WTC11 (cell line): Measurements from ENCODE around the gene UCHL3. TPM values are rescaled to one million over a fixed set of nuclear protein-coding genes. Genes with fewer than 3 reads are reported as not detected.

Source experiments
- ATAC-seq: fragments of 200-7000 bp; cut with Tn5 transposase; 2 replicates; pipeline ENCODE4 v1.10.0; 2021; ENCODE audit warnings: mild to moderate bottlenecking, moderate library complexity
- CTCF ChIA-PET: fragments of 300-600 bp; sonication (Branson Sonifier 250); formaldehyde crosslinking; loops from one replicate; lab custom pipeline; 2021; ENCODE audit warnings: antibody characterized with exemption; lab: Charles Lee
- POLR2A ChIA-PET: fragments of 350-600 bp; sonication (Branson Sonifier 250); formaldehyde crosslinking; loops from one replicate; lab custom pipeline; 2021; ENCODE audit warnings: antibody characterized with exemption; lab: Charles Lee
- DNase-seq: peaks from one replicate; pipeline ENCODE4 v3.0.0; 2021; ENCODE audit warnings: low spot score
- H3K27ac Mint-ChIP-seq: 2 replicates; pipeline ENCODE4 v1.8.0; 2021; ENCODE audit warnings: mixed read lengths
- H3K27me3 Mint-ChIP-seq: 2 replicates; pipeline ENCODE4 v1.8.0; 2021; ENCODE audit warnings: low read depth, mild to moderate bottlenecking, moderate library complexity, mixed read lengths
- H3K36me3 Mint-ChIP-seq: 2 replicates; pipeline ENCODE4 v1.8.0; 2021; ENCODE audit warnings: mixed read lengths
- H3K4me1 Mint-ChIP-seq: 2 replicates; pipeline ENCODE4 v1.8.0; 2022; ENCODE audit warnings: mixed read lengths
- H3K4me3 Mint-ChIP-seq: 2 replicates; pipeline ENCODE4 v1.8.0; 2021; ENCODE audit warnings: mild to moderate bottlenecking, moderate library complexity, mixed read lengths
- H3K9me3 Mint-ChIP-seq: 2 replicates; pipeline ENCODE4 v1.8.0; 2021; ENCODE audit warnings: mixed read lengths
- EMX1 ChIP-seq: fragments of 250-450 bp; sonication (Bioruptor Pico); IDR thresholded peaks from 2 replicates; pipeline ENCODE4 v1.8.0; 2021; ENCODE audit warnings: mild to moderate bottlenecking
- ESRRA ChIP-seq: sonication (generic); formaldehyde crosslinking; IDR thresholded peaks from 2 replicates; pipeline ENCODE4 v1.8.1; 2022; ENCODE audit warnings: mild to moderate bottlenecking, missing genetic modification reagents, borderline replicate concordance
- FOXP1 ChIP-seq: sonication (generic); formaldehyde crosslinking; IDR thresholded peaks from 2 replicates; pipeline ENCODE4 v1.8.0; 2022; ENCODE audit warnings: missing genetic modification reagents, mild to moderate bottlenecking, moderate library complexity, borderline replicate concordance
- GABPB1 ChIP-seq: sonication (generic); formaldehyde crosslinking; IDR thresholded peaks from 2 replicates; pipeline ENCODE4 v1.8.1; 2023; ENCODE audit warnings: mild to moderate bottlenecking, missing genetic modification reagents
- NR3C1 ChIP-seq: sonication (generic); formaldehyde crosslinking; conservative IDR thresholded peaks from 2 replicates; pipeline ENCODE4 v1.8.1; 2023; ENCODE audit warnings: low read depth, mild to moderate bottlenecking, missing genetic modification reagents
- TCF7 ChIP-seq: sonication (generic); formaldehyde crosslinking; IDR thresholded peaks from 2 replicates; pipeline ENCODE4 v1.8.0; 2022; ENCODE audit warnings: mild to moderate bottlenecking, low read depth, missing genetic modification reagents, moderate library complexity
- TEAD1 ChIP-seq: sonication (generic); formaldehyde crosslinking; IDR thresholded peaks from 2 replicates; pipeline ENCODE4 v1.8.0; 2022; ENCODE audit warnings: mild to moderate bottlenecking, missing genetic modification reagents
- TP53 ChIP-seq: sonication (generic); formaldehyde crosslinking; IDR thresholded peaks from 2 replicates; pipeline ENCODE4 v1.8.1; 2023; ENCODE audit warnings: mild to moderate bottlenecking, missing genetic modification reagents
- ZNF138 ChIP-seq: sonication (generic); formaldehyde crosslinking; conservative IDR thresholded peaks from 2 replicates; pipeline ENCODE4 v1.8.1; 2022; ENCODE audit warnings: mild to moderate bottlenecking, moderate library complexity, missing genetic modification reagents
- ZNF416 ChIP-seq: fragments of 250-450 bp; sonication (Bioruptor Pico); IDR thresholded peaks from 2 replicates; pipeline ENCODE4 v1.9.0; 2021; ENCODE audit warnings: mild to moderate bottlenecking, inconsistent platforms
- total RNA-seq: library from RNA; stranded (reverse); gene quantifications from 3 replicates; pipeline ENCODE4 v1.2.3, GENCODE V29; 2021
- TF ChIP-seq, protein P1 (sequence below): sonication (generic); formaldehyde crosslinking; IDR thresholded peaks from 2 replicates; pipeline ENCODE4 v1.8.1; 2022; ENCODE audit warnings: mild to moderate bottlenecking, missing genetic modification reagents, moderate library complexity, borderline replicate concordance
- TF ChIP-seq, protein P2 (sequence below): fragments of 250-450 bp; sonication (Bioruptor Pico); IDR thresholded peaks from 2 replicates; pipeline ENCODE4 v1.8.0; 2021; ENCODE audit warnings: mild to moderate bottlenecking
- TF ChIP-seq, protein P3 (sequence below): fragments of 250-450 bp; sonication (Bioruptor Pico); conservative IDR thresholded peaks from 2 replicates; pipeline ENCODE4 v1.9.0; 2021; ENCODE audit warnings: mild to moderate bottlenecking
- TF ChIP-seq, protein P4 (sequence below): sonication (generic); formaldehyde crosslinking; IDR thresholded peaks from 2 replicates; pipeline ENCODE4 v1.8.0; 2022; ENCODE audit warnings: mild to moderate bottlenecking, missing genetic modification reagents
- TF ChIP-seq, protein P5 (sequence below): sonication (generic); formaldehyde crosslinking; conservative IDR thresholded peaks from 2 replicates; pipeline ENCODE4 v1.8.1; 2022; ENCODE audit warnings: mild to moderate bottlenecking, missing genetic modification reagents
- TF ChIP-seq, protein P6 (sequence below): sonication (generic); formaldehyde crosslinking; IDR thresholded peaks from 2 replicates; pipeline ENCODE4 v1.8.1; 2023; ENCODE audit warnings: mild to moderate bottlenecking, missing genetic modification reagents, borderline replicate concordance
- TF ChIP-seq, protein P7 (sequence below): sonication (generic); formaldehyde crosslinking; IDR thresholded peaks from 2 replicates; pipeline ENCODE4 v1.8.0; 2023; ENCODE audit warnings: mild to moderate bottlenecking, missing genetic modification reagents

Gene UCHL3
- total RNA-seq, 1 experiment from 2014 or later, result 46.9 TPM

DNA sequence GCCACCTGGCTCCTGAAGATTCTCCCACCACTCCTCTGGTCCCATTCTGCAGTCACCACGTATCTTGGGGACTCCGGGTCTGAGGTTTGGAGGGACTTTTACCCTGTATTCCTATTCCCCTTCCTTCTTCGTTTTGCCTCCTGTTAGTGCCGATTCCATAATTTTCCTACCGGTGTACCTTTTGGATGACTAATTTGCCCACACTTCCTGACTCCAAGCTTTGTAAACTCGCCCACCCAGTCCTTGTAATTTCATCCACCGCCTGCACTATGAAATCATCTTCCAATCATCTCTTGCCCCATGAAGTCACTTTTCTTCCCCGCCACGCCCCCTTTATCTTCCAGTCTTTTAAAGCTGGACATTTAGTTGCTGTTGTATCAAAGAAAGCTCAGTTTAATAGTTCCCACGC lies 572 bp downstream of the UCHL3 start:
- TF ChIP-seq GABPB1 (CRISPR knock-in tag) (no peak), TP53 (CRISPR knock-in tag) (no peak), NR3C1 (no peak), TEAD1 (no peak), EMX1 (CRISPR knock-in tag) (no peak), ZNF138 (no peak), ESRRA (CRISPR knock-in tag) (no peak), FOXP1 (CRISPR knock-in tag) (no peak), ZNF416 (CRISPR knock-in tag) (no peak), TCF7 (CRISPR knock-in tag) (no peak)
- TF ChIP-seq, protein P1, sequence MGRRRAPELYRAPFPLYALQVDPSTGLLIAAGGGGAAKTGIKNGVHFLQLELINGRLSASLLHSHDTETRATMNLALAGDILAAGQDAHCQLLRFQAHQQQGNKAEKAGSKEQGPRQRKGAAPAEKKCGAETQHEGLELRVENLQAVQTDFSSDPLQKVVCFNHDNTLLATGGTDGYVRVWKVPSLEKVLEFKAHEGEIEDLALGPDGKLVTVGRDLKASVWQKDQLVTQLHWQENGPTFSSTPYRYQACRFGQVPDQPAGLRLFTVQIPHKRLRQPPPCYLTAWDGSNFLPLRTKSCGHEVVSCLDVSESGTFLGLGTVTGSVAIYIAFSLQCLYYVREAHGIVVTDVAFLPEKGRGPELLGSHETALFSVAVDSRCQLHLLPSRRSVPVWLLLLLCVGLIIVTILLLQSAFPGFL (CRISPR knock-in tag), result no peak
- TF ChIP-seq, protein P2, sequence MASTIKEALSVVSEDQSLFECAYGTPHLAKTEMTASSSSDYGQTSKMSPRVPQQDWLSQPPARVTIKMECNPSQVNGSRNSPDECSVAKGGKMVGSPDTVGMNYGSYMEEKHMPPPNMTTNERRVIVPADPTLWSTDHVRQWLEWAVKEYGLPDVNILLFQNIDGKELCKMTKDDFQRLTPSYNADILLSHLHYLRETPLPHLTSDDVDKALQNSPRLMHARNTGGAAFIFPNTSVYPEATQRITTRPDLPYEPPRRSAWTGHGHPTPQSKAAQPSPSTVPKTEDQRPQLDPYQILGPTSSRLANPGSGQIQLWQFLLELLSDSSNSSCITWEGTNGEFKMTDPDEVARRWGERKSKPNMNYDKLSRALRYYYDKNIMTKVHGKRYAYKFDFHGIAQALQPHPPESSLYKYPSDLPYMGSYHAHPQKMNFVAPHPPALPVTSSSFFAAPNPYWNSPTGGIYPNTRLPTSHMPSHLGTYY (CRISPR knock-in tag), result no peak
- TF ChIP-seq, protein P3, sequence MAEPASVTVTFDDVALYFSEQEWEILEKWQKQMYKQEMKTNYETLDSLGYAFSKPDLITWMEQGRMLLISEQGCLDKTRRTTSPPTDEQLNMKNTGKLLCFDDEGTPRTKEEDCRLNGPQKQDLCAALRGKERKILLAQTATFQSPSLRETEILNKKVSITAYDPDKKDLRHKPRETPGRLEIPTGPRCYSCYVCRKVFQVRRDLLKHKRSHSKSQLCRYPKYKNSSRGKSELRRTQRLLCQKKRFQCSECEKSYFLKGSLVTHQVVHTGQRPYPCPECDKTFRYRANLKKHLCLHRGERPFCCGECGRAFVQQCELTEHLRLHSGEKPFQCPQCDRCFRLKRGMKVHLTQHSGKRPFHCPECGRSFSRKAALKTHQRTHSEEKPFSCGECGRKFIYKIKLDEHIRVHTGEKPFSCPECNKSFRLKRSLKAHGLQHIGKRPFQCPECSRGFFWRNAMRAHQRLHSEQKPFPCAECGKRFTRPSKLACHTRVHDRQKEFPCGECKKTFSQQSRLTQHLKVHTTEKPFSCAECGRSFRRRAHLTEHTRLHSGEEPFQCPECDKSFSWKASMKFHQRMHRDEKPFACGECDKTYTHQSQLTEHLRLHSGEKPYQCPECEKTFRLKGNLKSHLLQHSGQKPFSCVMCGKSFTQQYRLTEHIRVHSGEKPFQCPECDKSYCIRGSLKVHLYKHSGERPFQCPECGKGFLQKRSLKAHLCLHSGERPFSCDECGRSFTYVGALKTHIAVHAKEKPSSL (CRISPR knock-in tag), result no peak
- TF ChIP-seq, protein P4, sequence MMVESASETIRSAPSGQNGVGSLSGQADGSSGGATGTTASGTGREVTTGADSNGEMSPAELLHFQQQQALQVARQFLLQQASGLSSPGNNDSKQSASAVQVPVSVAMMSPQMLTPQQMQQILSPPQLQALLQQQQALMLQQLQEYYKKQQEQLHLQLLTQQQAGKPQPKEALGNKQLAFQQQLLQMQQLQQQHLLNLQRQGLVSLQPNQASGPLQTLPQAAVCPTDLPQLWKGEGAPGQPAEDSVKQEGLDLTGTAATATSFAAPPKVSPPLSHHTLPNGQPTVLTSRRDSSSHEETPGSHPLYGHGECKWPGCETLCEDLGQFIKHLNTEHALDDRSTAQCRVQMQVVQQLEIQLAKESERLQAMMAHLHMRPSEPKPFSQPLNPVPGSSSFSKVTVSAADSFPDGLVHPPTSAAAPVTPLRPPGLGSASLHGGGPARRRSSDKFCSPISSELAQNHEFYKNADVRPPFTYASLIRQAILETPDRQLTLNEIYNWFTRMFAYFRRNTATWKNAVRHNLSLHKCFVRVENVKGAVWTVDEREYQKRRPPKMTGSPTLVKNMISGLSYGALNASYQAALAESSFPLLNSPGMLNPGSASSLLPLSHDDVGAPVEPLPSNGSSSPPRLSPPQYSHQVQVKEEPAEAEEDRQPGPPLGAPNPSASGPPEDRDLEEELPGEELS, result no peak
- TF ChIP-seq, protein P5, sequence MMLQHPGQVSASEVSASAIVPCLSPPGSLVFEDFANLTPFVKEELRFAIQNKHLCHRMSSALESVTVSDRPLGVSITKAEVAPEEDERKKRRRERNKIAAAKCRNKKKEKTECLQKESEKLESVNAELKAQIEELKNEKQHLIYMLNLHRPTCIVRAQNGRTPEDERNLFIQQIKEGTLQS (CRISPR knock-in tag), result no peak
- TF ChIP-seq, protein P6, sequence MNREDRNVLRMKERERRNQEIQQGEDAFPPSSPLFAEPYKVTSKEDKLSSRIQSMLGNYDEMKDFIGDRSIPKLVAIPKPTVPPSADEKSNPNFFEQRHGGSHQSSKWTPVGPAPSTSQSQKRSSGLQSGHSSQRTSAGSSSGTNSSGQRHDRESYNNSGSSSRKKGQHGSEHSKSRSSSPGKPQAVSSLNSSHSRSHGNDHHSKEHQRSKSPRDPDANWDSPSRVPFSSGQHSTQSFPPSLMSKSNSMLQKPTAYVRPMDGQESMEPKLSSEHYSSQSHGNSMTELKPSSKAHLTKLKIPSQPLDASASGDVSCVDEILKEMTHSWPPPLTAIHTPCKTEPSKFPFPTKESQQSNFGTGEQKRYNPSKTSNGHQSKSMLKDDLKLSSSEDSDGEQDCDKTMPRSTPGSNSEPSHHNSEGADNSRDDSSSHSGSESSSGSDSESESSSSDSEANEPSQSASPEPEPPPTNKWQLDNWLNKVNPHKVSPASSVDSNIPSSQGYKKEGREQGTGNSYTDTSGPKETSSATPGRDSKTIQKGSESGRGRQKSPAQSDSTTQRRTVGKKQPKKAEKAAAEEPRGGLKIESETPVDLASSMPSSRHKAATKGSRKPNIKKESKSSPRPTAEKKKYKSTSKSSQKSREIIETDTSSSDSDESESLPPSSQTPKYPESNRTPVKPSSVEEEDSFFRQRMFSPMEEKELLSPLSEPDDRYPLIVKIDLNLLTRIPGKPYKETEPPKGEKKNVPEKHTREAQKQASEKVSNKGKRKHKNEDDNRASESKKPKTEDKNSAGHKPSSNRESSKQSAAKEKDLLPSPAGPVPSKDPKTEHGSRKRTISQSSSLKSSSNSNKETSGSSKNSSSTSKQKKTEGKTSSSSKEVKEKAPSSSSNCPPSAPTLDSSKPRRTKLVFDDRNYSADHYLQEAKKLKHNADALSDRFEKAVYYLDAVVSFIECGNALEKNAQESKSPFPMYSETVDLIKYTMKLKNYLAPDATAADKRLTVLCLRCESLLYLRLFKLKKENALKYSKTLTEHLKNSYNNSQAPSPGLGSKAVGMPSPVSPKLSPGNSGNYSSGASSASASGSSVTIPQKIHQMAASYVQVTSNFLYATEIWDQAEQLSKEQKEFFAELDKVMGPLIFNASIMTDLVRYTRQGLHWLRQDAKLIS (CRISPR knock-in tag), result no peak
- TF ChIP-seq, protein P7, sequence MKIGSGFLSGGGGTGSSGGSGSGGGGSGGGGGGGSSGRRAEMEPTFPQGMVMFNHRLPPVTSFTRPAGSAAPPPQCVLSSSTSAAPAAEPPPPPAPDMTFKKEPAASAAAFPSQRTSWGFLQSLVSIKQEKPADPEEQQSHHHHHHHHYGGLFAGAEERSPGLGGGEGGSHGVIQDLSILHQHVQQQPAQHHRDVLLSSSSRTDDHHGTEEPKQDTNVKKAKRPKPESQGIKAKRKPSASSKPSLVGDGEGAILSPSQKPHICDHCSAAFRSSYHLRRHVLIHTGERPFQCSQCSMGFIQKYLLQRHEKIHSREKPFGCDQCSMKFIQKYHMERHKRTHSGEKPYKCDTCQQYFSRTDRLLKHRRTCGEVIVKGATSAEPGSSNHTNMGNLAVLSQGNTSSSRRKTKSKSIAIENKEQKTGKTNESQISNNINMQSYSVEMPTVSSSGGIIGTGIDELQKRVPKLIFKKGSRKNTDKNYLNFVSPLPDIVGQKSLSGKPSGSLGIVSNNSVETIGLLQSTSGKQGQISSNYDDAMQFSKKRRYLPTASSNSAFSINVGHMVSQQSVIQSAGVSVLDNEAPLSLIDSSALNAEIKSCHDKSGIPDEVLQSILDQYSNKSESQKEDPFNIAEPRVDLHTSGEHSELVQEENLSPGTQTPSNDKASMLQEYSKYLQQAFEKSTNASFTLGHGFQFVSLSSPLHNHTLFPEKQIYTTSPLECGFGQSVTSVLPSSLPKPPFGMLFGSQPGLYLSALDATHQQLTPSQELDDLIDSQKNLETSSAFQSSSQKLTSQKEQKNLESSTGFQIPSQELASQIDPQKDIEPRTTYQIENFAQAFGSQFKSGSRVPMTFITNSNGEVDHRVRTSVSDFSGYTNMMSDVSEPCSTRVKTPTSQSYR (CRISPR knock-in tag), result no peak
- CTCF ChIA-PET, result interaction anchor here (0.6 to 2.1 kb wide), 3 partner anchors 68 to 118 kb away, joined by 4 to 15 read pairs (median 4); partner anchors contain the start of gene TBC1D4
- Mint-ChIP-seq H3K4me3 (peak overlapping the region; percentile 96), H3K27ac (peak overlapping the region; percentile 51), H3K36me3 (peaks cover 9% of the 10 kb centered on the region), H3K4me1 (peaks cover 20% of the 10 kb centered on the region), H3K27me3 (no peaks in the 10 kb centered on the region), H3K9me3 (no peaks in the 10 kb centered on the region)
- ATAC-seq (peak; percentile 11), DNase-seq (no peak)
- POLR2A ChIA-PET, result no interaction called here
